MCF 10A (cell line): Measurements from ENCODE around the gene DPP6. TPM values are rescaled to one million over a fixed set of nuclear protein-coding genes. Genes with fewer than 3 reads are reported as not detected.

Experiments used
- BruUV-seq: library from RNA; stranded (reverse); fragments of 400-500 nt; replicated peaks from 2 replicates; lab custom pipeline; 2021; lab: Mats Ljungman, UMichigan
- CTCF ChIA-PET: fragments of 300-600 bp; sonication (Branson Sonifier 250); formaldehyde crosslinking; extraction: SDS; loops from one replicate; lab custom pipeline; 2021; ENCODE audit warnings: antibody characterized with exemption, inconsistent platforms; lab: Yijun Ruan, JAX
- POLR2A ChIA-PET: fragments of 300-600, 350-650 bp; sonication (Branson Sonifier 250); formaldehyde crosslinking; extraction: SDS; loops from one replicate; lab custom pipeline; 2020; ENCODE audit warnings: antibody characterized with exemption, inconsistent platforms; lab: Yijun Ruan, JAX
- DNase-seq: peaks from one replicate; pipeline ENCODE4 v3.0.0-alpha.2; 2018; ENCODE audit not compliant: unreplicated experiment
- H3K27ac Mint-ChIP-seq: one replicate; pipeline ENCODE4 v1.8.0; 2022; ENCODE audit warnings: mild to moderate bottlenecking, low read depth, mixed read lengths; ENCODE audit not compliant: unreplicated experiment
- H3K27me3 Mint-ChIP-seq: one replicate; pipeline ENCODE4 v1.8.0; 2022; ENCODE audit warnings: mixed read lengths; ENCODE audit not compliant: insufficient read depth, unreplicated experiment
- H3K36me3 Mint-ChIP-seq: one replicate; pipeline ENCODE4 v1.8.0; 2022; ENCODE audit warnings: mild to moderate bottlenecking, moderate library complexity, mixed read lengths; ENCODE audit not compliant: insufficient read depth, unreplicated experiment
- H3K4me1 Mint-ChIP-seq: one replicate; pipeline ENCODE4 v1.8.0; 2022; ENCODE audit warnings: mixed read lengths; ENCODE audit not compliant: insufficient read depth, unreplicated experiment
- H3K4me3 Mint-ChIP-seq: one replicate; pipeline ENCODE4 v1.8.0; 2022; ENCODE audit warnings: mild to moderate bottlenecking, moderate library complexity, mixed read lengths; ENCODE audit not compliant: unreplicated experiment
- H3K9me3 Mint-ChIP-seq: one replicate; pipeline ENCODE4 v1.8.0; 2022; ENCODE audit warnings: mixed read lengths; ENCODE audit not compliant: unreplicated experiment
- intact Hi-C: fragments of 100-400 bp; cut with micrococcal nuclease; formaldehyde crosslinking; loops from 2 replicates; pipeline ENCODE4 v1.14.1; 2022
- total RNA-seq: library from RNA; stranded (reverse); gene quantifications from 2 replicates; pipeline ENCODE4 v1.2.3, GENCODE V29; 2022
- TF ChIP-seq, protein P1 (sequence below): fragments of 200-600 bp; IDR thresholded peaks from one replicate; pipeline ENCODE4 v1.8.0; 2022; ENCODE audit warnings: antibody characterized with exemption, mild to moderate bottlenecking; ENCODE audit not compliant: unreplicated experiment

Gene DPP6
- total RNA-seq, 1 experiment from 2014 or later: not detected

DNA sequence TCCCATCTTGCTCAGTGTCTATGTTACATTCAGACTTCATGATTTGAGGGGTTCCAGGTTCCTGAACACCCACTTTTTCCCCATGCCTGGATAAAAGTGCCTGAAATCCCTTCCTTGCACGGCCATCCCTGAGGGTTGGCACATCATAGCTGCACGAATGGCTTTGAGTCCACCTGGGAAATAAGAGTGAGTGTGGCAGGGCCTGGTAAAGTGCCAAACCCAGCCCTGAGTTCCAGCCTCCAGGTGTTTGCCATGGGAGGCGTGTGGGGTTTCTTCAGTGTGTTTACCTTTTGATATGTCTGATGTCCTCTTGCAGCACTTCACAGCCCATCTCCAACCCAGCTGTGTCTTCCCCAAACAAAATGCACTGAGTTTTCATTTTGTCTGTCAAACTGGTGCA, 805.0 kb downstream of the DPP6 start:
- CTCF ChIA-PET: interaction anchor here (0.7 kb wide), 1 partner anchor 114 kb away, joined by 3 read pairs; no protein-coding TSS in a partner anchor
- no peak overlapping the region for H3K27ac Mint-ChIP-seq
- no peak overlapping the region for H3K4me3 Mint-ChIP-seq
- H3K36me3 Mint-ChIP-seq: no peaks in the 10 kb centered on the region
- POLR2A ChIA-PET: interaction anchor here (0.6 kb wide), 1 partner anchor 377 kb away, joined by 3 read pairs; no protein-coding TSS in a partner anchor
- intact Hi-C loops: no loop called here
- TF ChIP-seq, protein P1, sequence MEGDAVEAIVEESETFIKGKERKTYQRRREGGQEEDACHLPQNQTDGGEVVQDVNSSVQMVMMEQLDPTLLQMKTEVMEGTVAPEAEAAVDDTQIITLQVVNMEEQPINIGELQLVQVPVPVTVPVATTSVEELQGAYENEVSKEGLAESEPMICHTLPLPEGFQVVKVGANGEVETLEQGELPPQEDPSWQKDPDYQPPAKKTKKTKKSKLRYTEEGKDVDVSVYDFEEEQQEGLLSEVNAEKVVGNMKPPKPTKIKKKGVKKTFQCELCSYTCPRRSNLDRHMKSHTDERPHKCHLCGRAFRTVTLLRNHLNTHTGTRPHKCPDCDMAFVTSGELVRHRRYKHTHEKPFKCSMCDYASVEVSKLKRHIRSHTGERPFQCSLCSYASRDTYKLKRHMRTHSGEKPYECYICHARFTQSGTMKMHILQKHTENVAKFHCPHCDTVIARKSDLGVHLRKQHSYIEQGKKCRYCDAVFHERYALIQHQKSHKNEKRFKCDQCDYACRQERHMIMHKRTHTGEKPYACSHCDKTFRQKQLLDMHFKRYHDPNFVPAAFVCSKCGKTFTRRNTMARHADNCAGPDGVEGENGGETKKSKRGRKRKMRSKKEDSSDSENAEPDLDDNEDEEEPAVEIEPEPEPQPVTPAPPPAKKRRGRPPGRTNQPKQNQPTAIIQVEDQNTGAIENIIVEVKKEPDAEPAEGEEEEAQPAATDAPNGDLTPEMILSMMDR: no peak
- BruUV-seq: no TSS peak
- no peak for DNase-seq
- H3K4me1 Mint-ChIP-seq: no peaks in the 10 kb centered on the region
- H3K9me3 Mint-ChIP-seq: peaks cover 7% of the 10 kb centered on the region
- no peaks in the 10 kb centered on the region for H3K27me3 Mint-ChIP-seq

DNA sequence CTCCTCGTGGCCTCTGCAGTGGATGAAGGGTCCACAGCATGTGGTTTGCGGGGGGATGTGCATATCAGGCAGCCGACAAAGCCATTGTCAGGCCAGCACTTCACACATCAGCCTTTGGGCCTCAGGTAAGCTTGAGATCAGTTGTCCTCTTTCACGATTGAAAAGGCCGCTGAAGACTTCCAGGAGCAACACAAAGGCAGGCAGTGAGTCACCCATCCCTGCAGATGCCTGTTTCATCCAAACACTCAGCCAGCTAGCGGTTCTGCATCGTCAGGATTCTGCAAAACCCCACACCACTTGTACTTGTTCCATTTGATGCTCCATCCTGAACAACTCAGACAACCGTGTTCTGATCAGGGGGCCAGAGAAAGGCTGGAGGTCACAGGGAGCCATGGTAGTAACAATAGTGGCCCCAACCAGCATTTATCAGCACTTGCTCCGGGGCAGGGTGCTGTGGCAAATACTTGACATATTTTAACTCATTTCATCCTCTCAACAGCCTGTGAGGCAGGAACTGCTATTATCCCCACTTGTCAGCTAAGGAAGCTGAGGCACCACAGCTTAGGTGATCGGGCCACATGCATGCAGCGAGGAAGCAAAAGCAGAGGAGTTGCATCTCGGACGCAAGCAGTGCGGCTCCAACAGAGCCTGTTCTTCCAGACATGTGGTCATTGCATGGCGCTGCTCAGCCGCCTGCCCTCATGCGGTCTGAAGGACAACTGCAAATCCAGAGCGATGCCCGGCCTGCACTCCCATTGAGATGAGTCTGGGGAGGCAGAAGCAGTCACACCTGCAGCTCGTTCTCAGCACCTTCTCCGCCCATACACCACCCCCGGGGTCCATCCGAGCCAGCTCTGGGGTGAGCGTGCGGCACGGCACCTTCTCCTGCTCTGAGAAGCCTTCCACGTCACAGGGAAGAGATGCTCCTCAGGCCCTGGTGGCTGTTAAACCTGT, 805.8 kb downstream of the DPP6 start:
- Mint-ChIP-seq H3K4me3 (no peak overlapping the region), H3K27ac (no peak overlapping the region), H3K27me3 (no peaks in the 10 kb centered on the region), H3K9me3 (no peaks in the 10 kb centered on the region), H3K4me1 (no peaks in the 10 kb centered on the region), H3K36me3 (no peaks in the 10 kb centered on the region)
- TF ChIP-seq, protein P1: no peak
- intact Hi-C loops: no loop called here
- ChIA-PET POLR2A (interaction anchor here (0.6 kb wide), 1 partner anchor 377 kb away, joined by 3 read pairs; no protein-coding TSS in a partner anchor), CTCF (no interaction called here)
- BruUV-seq: no TSS peak
- DNase-seq: no peak

DNA sequence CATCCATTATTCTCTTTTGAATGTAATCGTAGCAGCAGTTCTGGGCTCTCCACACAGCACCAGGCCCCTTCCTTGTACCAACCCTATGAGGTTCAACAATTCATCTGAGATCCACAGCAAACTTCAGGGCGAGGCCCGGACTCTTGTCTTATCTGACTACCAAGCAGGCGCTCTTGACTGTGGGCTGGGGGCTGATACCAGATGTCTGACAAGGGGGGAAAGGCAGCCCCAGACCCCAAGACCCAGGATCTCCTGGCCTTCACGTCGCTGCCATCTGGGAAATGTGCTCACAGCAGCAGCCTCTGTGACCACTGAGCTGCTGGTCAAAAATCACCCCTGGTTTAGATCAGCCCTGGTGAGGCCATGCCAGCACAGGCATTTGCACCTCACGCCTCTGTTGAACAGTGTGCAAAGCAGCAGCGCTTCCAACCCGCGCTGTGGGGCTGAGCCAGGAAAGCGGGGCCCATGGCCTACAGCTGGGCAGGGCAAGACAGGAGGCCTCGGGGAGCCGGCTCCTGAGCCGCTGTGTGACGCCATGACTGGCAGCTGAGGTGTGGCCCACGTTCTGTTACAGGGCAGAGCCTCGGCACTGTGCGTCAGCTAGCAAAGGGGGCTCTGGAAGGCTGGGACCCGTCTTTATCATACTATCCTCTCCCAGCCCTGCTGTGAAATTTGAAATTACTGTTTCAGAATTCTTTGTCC, 806.8 kb downstream of the DPP6 start:
- H3K4me3 Mint-ChIP-seq: no peak overlapping the region
- intact Hi-C loops: no loop called here
- no peak overlapping the region for H3K27ac Mint-ChIP-seq
- no peaks in the 10 kb centered on the region for H3K36me3 Mint-ChIP-seq
- H3K4me1 Mint-ChIP-seq: no peaks in the 10 kb centered on the region
- no TSS peak for BruUV-seq
- H3K9me3 Mint-ChIP-seq: no peaks in the 10 kb centered on the region
- CTCF ChIA-PET: no interaction called here
- POLR2A ChIA-PET: no interaction called here
- DNase-seq: no peak
- no peaks in the 10 kb centered on the region for H3K27me3 Mint-ChIP-seq
- TF ChIP-seq, protein P1: no peak
